ENCODE data around the gene CDCA4.

Gene CDCA4

DNA sequence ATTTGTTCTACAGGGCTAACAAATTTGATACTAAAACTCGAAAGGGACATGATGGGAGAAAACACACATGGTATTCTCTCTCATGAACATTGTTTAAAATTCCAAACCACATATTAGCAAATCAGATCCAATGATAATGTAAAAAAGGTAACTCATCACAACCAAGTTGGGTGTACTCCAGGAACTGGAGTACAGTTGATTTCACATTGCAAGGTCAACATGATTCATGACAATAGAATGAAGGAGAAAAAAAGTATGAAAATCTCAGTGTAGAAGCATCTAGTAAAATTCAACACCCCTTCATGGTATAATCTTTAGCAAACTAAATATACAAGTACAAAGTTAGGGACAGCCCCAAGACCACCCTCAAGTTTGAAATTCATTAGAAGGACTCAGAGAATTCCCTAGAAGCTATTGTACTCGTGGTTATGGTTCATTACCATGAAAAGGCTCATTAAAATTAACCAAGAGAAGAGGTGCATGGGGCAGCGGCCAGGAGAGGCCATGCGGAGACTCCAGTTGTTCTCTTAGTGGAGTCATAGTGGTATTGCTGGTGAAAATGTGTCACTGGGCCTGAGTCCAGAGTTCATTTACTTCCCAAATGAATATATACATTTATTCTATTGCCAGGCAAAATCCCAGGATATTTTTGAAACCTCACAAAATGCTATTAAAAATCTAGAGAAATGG lies 3.1 kb upstream of the CDCA4 start:
- Histone ChIP-seq H3K4me1 (ENCODE audit: control insufficient read depth, insufficient read depth, low read length) (peaks cover 10% of the 10 kb centered on the region), H3K36me3 (ENCODE audit: control insufficient read depth, insufficient read depth, low read length) (no peaks in the 10 kb centered on the region), H3K27ac (ENCODE audit: insufficient read depth, low read depth, low read length, poor library complexity, severe bottlenecking) (no peak overlapping the region), H3K27me3 (ENCODE audit: control insufficient read depth, insufficient read depth, low read length, poor library complexity, severe bottlenecking) (no peaks in the 10 kb centered on the region), H3K4me3 (ENCODE audit: insufficient read depth, low read depth, low read length) (no peak overlapping the region), H3K9me3 (ENCODE audit: control insufficient read depth, low read length) (no peaks in the 10 kb centered on the region)
- 79 to 80% methylated on average over 4 of the region's 4 CpGs for WGBS, 2 experiments

DNA sequence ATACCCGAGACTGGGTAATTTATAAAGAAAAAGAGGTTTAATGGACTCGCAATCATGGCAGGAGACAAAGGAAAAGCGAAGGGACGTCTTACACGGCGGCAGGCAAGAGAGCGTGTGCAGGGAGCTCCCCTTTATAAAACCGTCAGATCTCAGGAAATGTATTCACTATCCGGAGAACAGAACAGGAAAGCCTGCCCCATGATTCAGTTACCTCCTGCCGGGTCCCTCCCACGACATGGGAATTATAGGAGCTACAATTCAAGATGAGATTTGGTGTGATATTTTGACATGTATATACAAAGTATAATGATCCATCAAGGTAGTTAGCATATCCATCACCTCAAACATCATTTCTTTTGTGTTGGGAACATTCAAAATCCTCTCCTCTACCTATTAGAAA lies 2.3 kb upstream of the CDCA4 start:
- peaks cover 11% of the 10 kb centered on the region for H3K4me1 ChIP-seq (ENCODE audit: control insufficient read depth, insufficient read depth, low read length)
- no peak overlapping the region for H3K27ac ChIP-seq (ENCODE audit: insufficient read depth, low read depth, low read length, poor library complexity, severe bottlenecking)
- H3K4me3 ChIP-seq (ENCODE audit: insufficient read depth, low read depth, low read length) = no peak overlapping the region
- H3K9me3 ChIP-seq (ENCODE audit: control insufficient read depth, low read length) = no peaks in the 10 kb centered on the region
- no peaks in the 10 kb centered on the region for H3K36me3 ChIP-seq (ENCODE audit: control insufficient read depth, insufficient read depth, low read length)
- 83 to 90% methylated on average over 11 of the region's 11 CpGs for WGBS, 2 experiments
- H3K27me3 ChIP-seq (ENCODE audit: control insufficient read depth, insufficient read depth, low read length, poor library complexity, severe bottlenecking) = no peaks in the 10 kb centered on the region

- Histone ChIP-seq H3K4me1 (ENCODE audit: control insufficient read depth, insufficient read depth, low read length) (peaks cover 11% of the 10 kb centered on the region), H3K9me3 (ENCODE audit: control insufficient read depth, low read length) (no peaks in the 10 kb centered on the region), H3K27ac (ENCODE audit: insufficient read depth, low read depth, low read length, poor library complexity, severe bottlenecking) (no peak overlapping the region), H3K36me3 (ENCODE audit: control insufficient read depth, insufficient read depth, low read length) (no peaks in the 10 kb centered on the region), H3K4me3 (ENCODE audit: insufficient read depth, low read depth, low read length) (peak overlapping the region; percentile 92), H3K27me3 (ENCODE audit: control insufficient read depth, insufficient read depth, low read length, poor library complexity, severe bottlenecking) (no peaks in the 10 kb centered on the region)
- 86 to 87% methylated on average over 2 of the region's 2 CpGs for WGBS, 2 experiments
These were observed 1.4 kb upstream of the CDCA4 start for GRCh38 chr14:105022276-105022670.

- Histone ChIP-seq H3K27me3 (ENCODE audit: control insufficient read depth, insufficient read depth, low read length, poor library complexity, severe bottlenecking) (no peaks in the 10 kb centered on the region), H3K9me3 (ENCODE audit: control insufficient read depth, low read length) (no peaks in the 10 kb centered on the region), H3K36me3 (ENCODE audit: control insufficient read depth, insufficient read depth, low read length) (peaks cover 2% of the 10 kb centered on the region), H3K27ac (ENCODE audit: insufficient read depth, low read depth, low read length, poor library complexity, severe bottlenecking) (peak overlapping the region; percentile 72), H3K4me3 (ENCODE audit: insufficient read depth, low read depth, low read length) (peak overlapping the region; percentile 92), H3K4me1 (ENCODE audit: control insufficient read depth, insufficient read depth, low read length) (peaks cover 11% of the 10 kb centered on the region)
- 14% methylated on average over 20 of the region's 20 CpGs for WGBS, 2 experiments
These were observed 883 bp upstream of the CDCA4 start for GRCh38 chr14:105021656-105022275.

GRCh38 chr14:105019861-105020814 lies 745 bp downstream of the CDCA4 start:
- Histone ChIP-seq H3K4me1 (ENCODE audit: control insufficient read depth, insufficient read depth, low read length) (peaks cover 21% of the 10 kb centered on the region), H3K4me3 (ENCODE audit: insufficient read depth, low read depth, low read length) (peak overlapping the region; percentile 90), H3K27me3 (ENCODE audit: control insufficient read depth, insufficient read depth, low read length, poor library complexity, severe bottlenecking) (no peaks in the 10 kb centered on the region), H3K27ac (ENCODE audit: insufficient read depth, low read depth, low read length, poor library complexity, severe bottlenecking) (peak overlapping the region; percentile 87), H3K36me3 (ENCODE audit: control insufficient read depth, insufficient read depth, low read length) (peaks cover 6% of the 10 kb centered on the region), H3K9me3 (ENCODE audit: control insufficient read depth, low read length) (no peaks in the 10 kb centered on the region)
- 5 to 6% methylated on average over 75 of the region's 75 CpGs for WGBS, 2 experiments

DNA sequence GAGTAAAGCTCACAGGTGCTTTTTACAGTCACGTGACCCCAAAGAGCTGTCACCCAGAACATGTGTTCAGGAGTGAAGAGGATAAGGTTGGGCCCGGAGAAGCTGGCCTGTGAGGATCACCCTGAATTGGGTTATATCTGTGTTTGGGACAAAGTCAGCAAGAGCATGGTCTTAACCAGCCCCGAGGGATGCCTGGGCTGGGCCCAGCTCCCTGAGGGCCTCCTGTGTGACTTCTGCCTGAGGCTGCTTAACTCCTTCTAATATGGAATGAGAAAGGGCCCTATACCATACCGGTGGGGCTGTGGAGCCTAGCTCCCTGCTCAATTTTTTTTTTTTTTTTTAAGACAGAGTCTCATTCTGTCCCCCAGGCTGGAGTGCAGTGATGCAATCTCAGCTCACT lies 2.5 kb downstream of the CDCA4 start:
- no peak overlapping the region for H3K27ac ChIP-seq (ENCODE audit: insufficient read depth, low read depth, low read length, poor library complexity, severe bottlenecking)
- H3K36me3 ChIP-seq (ENCODE audit: control insufficient read depth, insufficient read depth, low read length) = peaks cover 6% of the 10 kb centered on the region
- H3K4me1 ChIP-seq (ENCODE audit: control insufficient read depth, insufficient read depth, low read length) = peaks cover 33% of the 10 kb centered on the region
- WGBS, 2 experiments = 90 to 94% methylated on average over 4 of the region's 4 CpGs
- H3K4me3 ChIP-seq (ENCODE audit: insufficient read depth, low read depth, low read length) = no peak overlapping the region
- no peaks in the 10 kb centered on the region for H3K27me3 ChIP-seq (ENCODE audit: control insufficient read depth, insufficient read depth, low read length, poor library complexity, severe bottlenecking)
- no peaks in the 10 kb centered on the region for H3K9me3 ChIP-seq (ENCODE audit: control insufficient read depth, low read length)

GRCh38 chr14:105015905-105016304 lies 5.0 kb downstream of the CDCA4 start:
- WGBS, 2 experiments = 92 to 95% methylated on average over 6 of the region's 6 CpGs
- no peak overlapping the region for H3K27ac ChIP-seq (ENCODE audit: insufficient read depth, low read depth, low read length, poor library complexity, severe bottlenecking)
- H3K9me3 ChIP-seq (ENCODE audit: control insufficient read depth, low read length) = no peaks in the 10 kb centered on the region
- H3K27me3 ChIP-seq (ENCODE audit: control insufficient read depth, insufficient read depth, low read length, poor library complexity, severe bottlenecking) = no peaks in the 10 kb centered on the region
- H3K4me3 ChIP-seq (ENCODE audit: insufficient read depth, low read depth, low read length) = no peak overlapping the region
- peaks cover 33% of the 10 kb centered on the region for H3K4me1 ChIP-seq (ENCODE audit: control insufficient read depth, insufficient read depth, low read length)
- H3K36me3 ChIP-seq (ENCODE audit: control insufficient read depth, insufficient read depth, low read length) = peaks cover 16% of the 10 kb centered on the region

DNA sequence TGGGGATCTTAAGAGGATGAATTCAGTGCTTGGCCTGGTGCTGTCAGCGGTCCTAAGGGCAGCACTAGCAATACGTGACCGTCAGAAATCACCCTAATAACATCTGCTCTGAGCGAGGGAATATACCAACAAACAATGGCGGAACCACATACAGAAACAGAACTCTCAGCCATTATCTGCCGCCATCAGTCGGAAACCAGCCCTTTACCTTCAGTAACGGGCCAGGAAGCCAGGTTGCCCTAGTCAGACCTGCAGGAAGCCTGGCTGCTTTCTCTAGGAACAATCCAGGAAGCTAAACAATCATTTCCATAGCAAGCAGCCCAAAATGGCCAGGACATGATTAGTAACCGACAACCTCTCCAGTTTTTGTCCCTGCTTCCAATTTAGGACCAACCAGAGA lies 5.6 kb downstream of the CDCA4 start:
- 90% methylated on average over 9 of the region's 9 CpGs for WGBS, 2 experiments
- Histone ChIP-seq H3K27me3 (ENCODE audit: control insufficient read depth, insufficient read depth, low read length, poor library complexity, severe bottlenecking) (no peaks in the 10 kb centered on the region), H3K4me3 (ENCODE audit: insufficient read depth, low read depth, low read length) (no peak overlapping the region), H3K9me3 (ENCODE audit: control insufficient read depth, low read length) (no peaks in the 10 kb centered on the region), H3K27ac (ENCODE audit: insufficient read depth, low read depth, low read length, poor library complexity, severe bottlenecking) (no peak overlapping the region), H3K36me3 (ENCODE audit: control insufficient read depth, insufficient read depth, low read length) (peaks cover 21% of the 10 kb centered on the region), H3K4me1 (ENCODE audit: control insufficient read depth, insufficient read depth, low read length) (peaks cover 33% of the 10 kb centered on the region)

DNA sequence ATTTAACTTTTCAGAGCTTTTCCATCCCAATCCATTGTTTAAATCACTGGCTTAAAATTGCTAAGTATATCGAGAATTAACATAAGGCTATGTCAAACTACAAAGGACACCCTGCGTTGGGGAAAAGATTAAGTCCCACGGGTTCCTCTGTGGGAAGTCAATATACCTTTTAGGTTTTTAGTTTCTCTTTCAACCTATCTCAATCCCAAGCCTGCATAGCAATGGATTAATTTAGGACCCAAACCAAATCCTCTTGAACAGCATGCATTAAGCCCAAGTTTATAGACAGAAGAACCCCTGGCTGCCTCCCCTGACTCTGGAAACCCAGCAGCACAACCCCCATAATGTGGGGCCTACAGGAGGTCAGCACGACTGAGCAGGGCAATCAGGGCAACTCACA lies 6.3 kb downstream of the CDCA4 start:
- Histone ChIP-seq H3K4me3 (ENCODE audit: insufficient read depth, low read depth, low read length) (no peak overlapping the region), H3K27me3 (ENCODE audit: control insufficient read depth, insufficient read depth, low read length, poor library complexity, severe bottlenecking) (no peaks in the 10 kb centered on the region), H3K36me3 (ENCODE audit: control insufficient read depth, insufficient read depth, low read length) (peaks cover 24% of the 10 kb centered on the region), H3K9me3 (ENCODE audit: control insufficient read depth, low read length) (no peaks in the 10 kb centered on the region), H3K4me1 (ENCODE audit: control insufficient read depth, insufficient read depth, low read length) (peaks cover 30% of the 10 kb centered on the region), H3K27ac (ENCODE audit: insufficient read depth, low read depth, low read length, poor library complexity, severe bottlenecking) (no peak overlapping the region)
- WGBS, 2 experiments = 67 to 70% methylated on average over 4 of the region's 4 CpGs

DNA sequence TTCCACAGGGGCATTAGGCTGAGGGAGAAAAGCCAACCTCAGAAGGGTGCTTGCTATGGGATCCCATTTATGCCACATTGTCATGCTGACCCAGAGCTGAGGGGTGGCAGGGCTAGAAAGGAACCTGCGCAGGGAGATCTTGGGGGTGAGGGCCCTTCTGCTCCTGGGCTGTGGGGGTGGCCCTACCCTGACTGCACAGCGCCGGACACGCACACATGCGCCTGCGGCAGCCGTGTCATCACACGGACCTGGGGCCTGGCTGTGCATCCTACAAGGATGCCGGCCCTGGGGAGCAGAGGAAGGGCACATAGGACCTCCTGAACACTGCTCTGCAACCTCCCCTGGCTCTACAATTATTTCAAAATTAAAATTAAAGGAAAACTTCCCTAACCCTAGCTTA lies 6.9 kb downstream of the CDCA4 start:
- no peaks in the 10 kb centered on the region for H3K9me3 ChIP-seq (ENCODE audit: control insufficient read depth, low read length)
- no peak overlapping the region for H3K4me3 ChIP-seq (ENCODE audit: insufficient read depth, low read depth, low read length)
- 92 to 96% methylated on average over 9 of the region's 9 CpGs for WGBS, 2 experiments
- H3K27ac ChIP-seq (ENCODE audit: insufficient read depth, low read depth, low read length, poor library complexity, severe bottlenecking) = no peak overlapping the region
- H3K4me1 ChIP-seq (ENCODE audit: control insufficient read depth, insufficient read depth, low read length) = peaks cover 24% of the 10 kb centered on the region
- H3K27me3 ChIP-seq (ENCODE audit: control insufficient read depth, insufficient read depth, low read length, poor library complexity, severe bottlenecking) = no peaks in the 10 kb centered on the region
- H3K36me3 ChIP-seq (ENCODE audit: control insufficient read depth, insufficient read depth, low read length) = peaks cover 24% of the 10 kb centered on the region
